Memory B cell (primary cell): ENCODE data around the gene RGPD8.
"Not testable (repeated sequence)": the region's sequence is repeated elsewhere in the genome, so short reads cannot be mapped to it uniquely, and the experiment has no call there.

Experiments used
- ATAC-seq: fragments of 150-1000 bp; cut with Tn5 transposase; 2 replicates; pipeline ENCODE4 v1.10.0; 2021; ENCODE audit warnings: low read depth, mild to moderate bottlenecking, moderate library complexity
- DNase-seq, 2 donors: peaks; one replicate each; pipeline ENCODE4 v3.0.0; 2022; ENCODE audit warnings: low spot score in 2 of 2
- H3K27ac Mint-ChIP-seq: one replicate; pipeline ENCODE4 v1.8.0; 2022; ENCODE audit warnings: mild to moderate bottlenecking, moderate library complexity, mixed read lengths
- H3K27me3 Mint-ChIP-seq: one replicate; pipeline ENCODE4 v1.8.0; 2022; ENCODE audit warnings: mixed read lengths
- H3K36me3 Mint-ChIP-seq: one replicate; pipeline ENCODE4 v1.8.0; 2022; ENCODE audit warnings: mild to moderate bottlenecking, mixed read lengths
- H3K4me1 Mint-ChIP-seq: one replicate; pipeline ENCODE4 v1.8.0; 2022; ENCODE audit warnings: mixed read lengths
- H3K4me3 Mint-ChIP-seq: one replicate; pipeline ENCODE4 v1.8.0; 2022; ENCODE audit warnings: mild to moderate bottlenecking, moderate library complexity, mixed read lengths
- H3K9me3 Mint-ChIP-seq: one replicate; pipeline ENCODE4 v1.8.0; 2022; ENCODE audit warnings: mixed read lengths

The RGPD8 gene

GRCh38 chr2:112433480-112433879 lies at the start of gene RGPD8:
RGPD8 (minus strand) TSS chr2:112433645; CDS start chr2:112433453, 192 bp downstream.
- H3K4me1 Mint-ChIP-seq, H3K36me3 Mint-ChIP-seq, H3K27me3 Mint-ChIP-seq, H3K9me3 Mint-ChIP-seq: not testable (repeated sequence)
- Mint-ChIP-seq H3K4me3 (peak within 1 kb of the TSS; percentile 80), H3K27ac (peak within 1 kb of the TSS; percentile 61)
- DNase-seq: peak; percentile 73 to 85
- peak; percentile 98 for ATAC-seq

GRCh38 chr2:112483042-112483473 lies 49.6 kb upstream of the RGPD8 start:
- Mint-ChIP-seq H3K36me3 (no peaks in the 10 kb centered on the region), H3K27me3 (no peaks in the 10 kb centered on the region), H3K4me3 (peak overlapping the region; percentile 97), H3K27ac (no peak overlapping the region), H3K9me3 (no peaks in the 10 kb centered on the region), H3K4me1 (peaks cover 22% of the 10 kb centered on the region)
- ATAC-seq (no peak), DNase-seq (no peak)

DNA sequence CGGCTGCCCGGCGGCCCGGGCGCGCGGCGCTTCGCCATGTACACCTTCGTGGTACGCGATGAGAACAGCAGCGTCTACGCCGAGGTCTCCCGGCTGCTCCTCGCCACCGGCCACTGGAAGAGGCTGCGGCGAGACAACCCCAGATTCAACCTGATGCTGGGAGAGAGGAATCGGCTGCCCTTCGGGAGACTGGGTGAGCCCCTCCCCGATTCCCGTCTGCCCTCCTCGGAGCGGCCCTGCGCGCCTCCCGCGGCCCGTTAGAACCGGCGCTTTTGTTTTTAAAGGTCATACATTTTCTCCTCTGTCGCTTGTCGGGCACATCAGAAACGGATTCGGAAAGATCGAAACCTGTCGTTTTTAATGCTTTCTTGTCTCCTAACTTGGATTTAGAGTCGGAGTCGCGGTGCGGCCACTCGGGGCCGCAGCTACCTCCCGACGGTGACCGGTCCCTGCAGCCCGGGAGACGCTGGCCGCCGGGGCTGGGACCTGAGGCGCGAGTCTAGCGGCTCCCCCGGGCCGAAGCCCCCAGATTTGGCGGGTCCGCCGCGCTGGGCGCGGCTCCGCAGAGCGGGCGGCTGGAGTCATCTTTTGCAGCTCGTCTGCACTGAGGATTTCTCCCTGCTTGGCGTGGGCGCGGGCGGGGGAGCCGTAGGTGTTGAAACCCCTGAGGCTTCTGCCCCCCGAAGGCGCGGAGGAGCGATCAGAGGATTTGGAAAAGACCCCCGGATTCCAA lies 49.0 kb upstream of the RGPD8 start:
- DNase-seq (peak; percentile 16 to 43), ATAC-seq (peak; percentile 14)
- H3K4me3 Mint-ChIP-seq: peak overlapping the region; percentile 97
- peak overlapping the region; percentile 86 for H3K27ac Mint-ChIP-seq
- H3K4me1 Mint-ChIP-seq: peaks cover 22% of the 10 kb centered on the region
- H3K9me3 Mint-ChIP-seq: no peaks in the 10 kb centered on the region
- no peaks in the 10 kb centered on the region for H3K27me3 Mint-ChIP-seq
- no peaks in the 10 kb centered on the region for H3K36me3 Mint-ChIP-seq

GRCh38 chr2:112481528-112482233 lies 48.2 kb upstream of the RGPD8 start, which contains the start of gene TTL:
TTL (plus strand) TSS chr2:112482156; CDS start chr2:112482345, 189 bp downstream.
- no peaks in the 10 kb centered on the region for H3K9me3 Mint-ChIP-seq
- peak; percentile 75 for ATAC-seq
- peaks cover 21% of the 10 kb centered on the region for H3K4me1 Mint-ChIP-seq
- no peaks in the 10 kb centered on the region for H3K36me3 Mint-ChIP-seq
- peak; percentile 65 to 73 for DNase-seq
- H3K4me3 Mint-ChIP-seq: peak within 1 kb of the TSS; percentile 97
- H3K27ac Mint-ChIP-seq: peak within 1 kb of the TSS; percentile 87
- no peaks in the 10 kb centered on the region for H3K27me3 Mint-ChIP-seq

DNA sequence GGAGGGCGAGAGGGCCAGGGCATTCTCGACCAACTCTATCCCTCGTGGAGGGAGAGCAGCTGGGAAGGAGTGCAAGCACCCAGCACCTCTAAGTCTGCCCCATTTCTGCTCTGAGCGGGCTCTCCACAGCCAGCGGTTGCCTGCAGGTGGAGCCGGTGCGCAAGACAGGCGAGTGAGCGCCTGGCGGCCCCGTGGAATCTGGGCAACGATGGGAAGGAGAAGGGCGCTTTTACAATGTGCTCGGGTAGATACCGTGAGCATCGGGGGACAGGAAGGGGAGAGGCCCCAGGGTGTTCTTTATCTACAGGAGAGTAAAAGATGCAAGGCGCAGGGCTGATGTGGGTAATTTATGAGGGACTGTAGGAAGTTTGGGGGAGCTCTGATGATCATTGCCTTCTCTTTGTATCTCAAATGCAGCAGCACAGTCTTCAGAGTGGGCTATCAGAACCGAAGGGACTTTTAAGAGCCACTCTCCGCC lies 47.6 kb upstream of the RGPD8 start:
- DNase-seq (peak; percentile 72 to 75), ATAC-seq (peak; percentile 69)
- Mint-ChIP-seq H3K36me3 (no peaks in the 10 kb centered on the region), H3K4me3 (peak overlapping the region; percentile 94), H3K27me3 (no peaks in the 10 kb centered on the region), H3K27ac (peak overlapping the region; percentile 87), H3K9me3 (no peaks in the 10 kb centered on the region), H3K4me1 (peaks cover 18% of the 10 kb centered on the region)

DNA sequence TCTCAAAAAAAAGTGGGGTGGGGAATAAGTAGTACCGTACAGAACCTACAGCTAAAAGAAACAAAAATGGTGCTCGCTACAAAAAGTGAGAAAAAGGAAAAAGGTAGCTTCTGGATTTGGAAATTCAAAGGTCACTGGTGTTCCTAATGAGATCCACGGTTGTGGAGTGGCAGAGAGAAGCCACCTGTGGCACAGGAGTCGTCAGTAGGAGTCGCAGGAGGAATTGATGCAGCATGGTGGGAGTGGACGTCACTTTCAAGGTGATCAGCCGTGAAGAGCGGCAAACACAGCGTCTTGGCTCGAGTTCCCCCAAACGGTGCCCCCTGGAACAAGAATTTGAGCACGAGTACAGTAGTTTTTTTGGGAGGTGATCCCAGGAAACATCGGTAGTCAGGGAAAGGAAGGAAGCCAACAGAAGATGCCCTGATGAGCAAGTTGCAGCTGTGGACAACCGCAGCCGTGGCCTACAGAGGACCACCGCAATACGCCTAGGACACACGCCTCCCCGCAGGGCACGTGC lies 47.1 kb upstream of the RGPD8 start:
- H3K4me1 Mint-ChIP-seq: peaks cover 18% of the 10 kb centered on the region
- peak overlapping the region; percentile 87 for H3K27ac Mint-ChIP-seq
- DNase-seq (peak in 1 of 2 donors; percentile 18), ATAC-seq (peak; percentile 29)
- no peaks in the 10 kb centered on the region for H3K36me3 Mint-ChIP-seq
- no peaks in the 10 kb centered on the region for H3K9me3 Mint-ChIP-seq
- H3K4me3 Mint-ChIP-seq: peak overlapping the region; percentile 94
- no peaks in the 10 kb centered on the region for H3K27me3 Mint-ChIP-seq

GRCh38 chr2:112476434-112476833 lies 43.0 kb upstream of the RGPD8 start:
- peaks cover 5% of the 10 kb centered on the region for H3K4me1 Mint-ChIP-seq
- no peaks in the 10 kb centered on the region for H3K36me3 Mint-ChIP-seq

GRCh38 chr2:112474844-112475486 lies 41.5 kb upstream of the RGPD8 start:
- Mint-ChIP-seq H3K27ac (no peak overlapping the region), H3K27me3 (no peaks in the 10 kb centered on the region), H3K9me3 (no peaks in the 10 kb centered on the region), H3K4me3 (no peak overlapping the region), H3K36me3 (no peaks in the 10 kb centered on the region), H3K4me1 (no peaks in the 10 kb centered on the region)
- ATAC-seq: no peak
- no peak for DNase-seq

More at GRCh38 chr2:112476434-112476833, 43.0 kb upstream of the RGPD8 start:
- H3K4me3 Mint-ChIP-seq: no peak overlapping the region
- no peak overlapping the region for H3K27ac Mint-ChIP-seq
- ATAC-seq (no peak), DNase-seq (no peak)
- H3K9me3 Mint-ChIP-seq: no peaks in the 10 kb centered on the region
- H3K27me3 Mint-ChIP-seq: no peaks in the 10 kb centered on the region

DNA sequence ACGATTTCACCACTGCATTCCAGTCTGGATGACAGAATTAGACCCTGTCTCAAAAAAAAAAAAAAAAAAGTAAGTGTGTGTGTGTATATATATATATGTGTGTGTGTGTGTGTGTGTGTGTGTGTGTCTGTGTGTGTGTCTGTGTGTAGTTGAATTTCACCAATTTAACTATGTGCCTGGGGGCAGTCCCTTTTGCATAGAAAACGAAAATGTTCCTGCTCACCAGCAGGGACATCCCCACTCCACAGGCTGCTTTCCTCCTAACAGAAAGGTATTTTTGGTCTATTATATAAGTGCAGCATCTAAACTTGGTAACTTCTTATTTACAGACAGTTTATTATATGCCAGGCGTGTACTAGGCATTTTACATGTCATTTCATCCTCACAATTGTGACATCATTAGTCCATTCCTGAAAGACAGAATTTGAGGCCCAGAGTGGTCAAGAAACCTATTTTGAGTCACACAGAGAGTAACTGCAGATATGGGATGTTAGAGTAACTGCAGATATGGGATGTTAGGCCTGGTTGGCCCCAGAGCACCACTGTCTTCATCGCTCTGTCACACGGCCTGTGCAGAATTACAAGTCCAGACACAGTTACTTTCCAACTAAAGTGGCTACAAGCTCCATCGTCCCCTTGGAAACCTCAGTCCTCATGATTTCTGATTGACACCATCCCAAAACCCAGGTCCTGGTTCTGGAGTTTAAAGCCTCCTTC lies 39.3 kb upstream of the RGPD8 start:
- DNase-seq (no peak), ATAC-seq (no peak)
- H3K27ac Mint-ChIP-seq: no peak overlapping the region
- no peak overlapping the region for H3K4me3 Mint-ChIP-seq
- peaks cover 2% of the 10 kb centered on the region for H3K9me3 Mint-ChIP-seq
- no peaks in the 10 kb centered on the region for H3K27me3 Mint-ChIP-seq
- H3K4me1 Mint-ChIP-seq: no peaks in the 10 kb centered on the region
- H3K36me3 Mint-ChIP-seq: no peaks in the 10 kb centered on the region

GRCh38 chr2:112465382-112465781 lies 31.9 kb upstream of the RGPD8 start:
- no peaks in the 10 kb centered on the region for H3K36me3 Mint-ChIP-seq
- H3K4me1 Mint-ChIP-seq: no peaks in the 10 kb centered on the region
- DNase-seq (no peak), ATAC-seq (no peak)
- H3K27me3 Mint-ChIP-seq: peaks cover 5% of the 10 kb centered on the region
- H3K27ac Mint-ChIP-seq: no peak overlapping the region
- H3K9me3 Mint-ChIP-seq: peaks cover 2% of the 10 kb centered on the region
- H3K4me3 Mint-ChIP-seq: no peak overlapping the region

- H3K27me3 Mint-ChIP-seq: peaks cover 7% of the 10 kb centered on the region
- H3K36me3 Mint-ChIP-seq: no peaks in the 10 kb centered on the region
- ATAC-seq (no peak), DNase-seq (no peak)
- no peaks in the 10 kb centered on the region for H3K4me1 Mint-ChIP-seq
- no peaks in the 10 kb centered on the region for H3K9me3 Mint-ChIP-seq
- H3K4me3 Mint-ChIP-seq: no peak overlapping the region
- H3K27ac Mint-ChIP-seq: no peak overlapping the region
Observed at GRCh38 chr2:112463256-112463655, 29.8 kb upstream of the RGPD8 start.

DNA sequence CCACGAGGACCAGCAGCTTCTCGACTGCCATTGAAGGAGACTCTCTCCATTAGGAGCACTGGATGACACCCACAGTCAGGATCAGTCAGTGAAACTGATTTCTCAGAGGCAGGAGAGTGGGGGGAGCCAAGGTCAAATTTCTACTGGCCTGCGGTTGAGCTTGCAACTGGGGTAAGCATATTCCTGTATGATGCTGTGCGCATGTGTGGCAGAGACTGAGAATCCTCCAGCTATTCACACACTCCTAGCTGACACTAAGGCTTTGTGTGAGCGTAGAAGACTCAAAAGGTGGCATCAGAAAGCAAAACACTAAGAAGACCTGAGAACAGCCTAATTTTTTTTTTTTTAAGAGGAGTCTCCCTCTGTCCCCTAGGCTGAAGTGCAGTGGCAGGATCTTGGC lies 28.7 kb upstream of the RGPD8 start:
- Mint-ChIP-seq H3K27ac (no peak overlapping the region), H3K4me1 (no peaks in the 10 kb centered on the region), H3K27me3 (peaks cover 8% of the 10 kb centered on the region), H3K4me3 (no peak overlapping the region), H3K9me3 (no peaks in the 10 kb centered on the region), H3K36me3 (no peaks in the 10 kb centered on the region)
- ATAC-seq: no peak
- no peak for DNase-seq

DNA sequence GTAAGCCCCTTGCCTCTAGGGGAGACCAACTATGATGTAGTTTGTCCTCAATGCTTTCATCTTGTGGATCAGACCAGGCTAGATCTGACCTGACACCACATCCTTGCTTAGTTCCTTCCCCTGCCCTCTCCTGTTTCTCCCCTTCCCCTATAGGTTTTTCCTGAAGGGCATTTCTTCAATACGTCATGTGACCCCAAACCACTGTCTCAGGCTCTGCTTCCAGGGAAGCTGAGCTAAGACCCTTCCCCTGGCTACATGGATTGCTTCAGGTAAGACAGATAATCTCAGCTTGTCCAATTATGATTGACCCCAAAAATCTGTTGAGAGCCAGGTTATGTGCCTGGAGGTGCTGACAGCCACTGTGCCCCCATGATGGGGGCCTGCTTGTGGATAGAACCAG lies 25.9 kb upstream of the RGPD8 start:
- Mint-ChIP-seq H3K27me3 (peaks cover 12% of the 10 kb centered on the region), H3K36me3 (no peaks in the 10 kb centered on the region), H3K4me1 (no peaks in the 10 kb centered on the region), H3K4me3 (no peak overlapping the region), H3K27ac (no peak overlapping the region), H3K9me3 (no peaks in the 10 kb centered on the region)
- ATAC-seq (no peak), DNase-seq (no peak)
